Tibial nerve (tissue), 4 donors: Measurements from ENCODE around the gene PCGF5.
"Not testable (repeated sequence)": the region's sequence is repeated elsewhere in the genome, so short reads cannot be mapped to it uniquely, and the experiment has no call there.

Experiments used
- EP300 ChIP-seq, 2 donors: sonication (generic); formaldehyde crosslinking; IDR thresholded peaks; one replicate each; pipeline ENCODE4 v1.6.1; 2017; ENCODE audit warnings: antibody characterized with exemption in 2 of 2, mild to moderate bottlenecking in 1 of 2
- POLR2A ChIP-seq, 2 donors: fragments of 450-650 bp; IDR thresholded peaks; one replicate each; pipeline ENCODE4 v1.6.1; 2017; ENCODE audit warnings: antibody characterized with exemption in 2 of 2, mild to moderate bottlenecking in 2 of 2, moderate library complexity in 2 of 2
- TF ChIP-seq, protein P1 (sequence below), 5 experiments: fragments of 200-600 bp in 3 of 5; fragments of 450-650 bp in 2 of 5; sonication (generic) in 3 of 5; IDR thresholded peaks; one replicate each; pipeline ENCODE4 v1.5.1; 2016 to 2019; ENCODE audit warnings: antibody characterized with exemption in 5 of 5, mild to moderate bottlenecking in 3 of 5, moderate library complexity in 2 of 5

DNA sequence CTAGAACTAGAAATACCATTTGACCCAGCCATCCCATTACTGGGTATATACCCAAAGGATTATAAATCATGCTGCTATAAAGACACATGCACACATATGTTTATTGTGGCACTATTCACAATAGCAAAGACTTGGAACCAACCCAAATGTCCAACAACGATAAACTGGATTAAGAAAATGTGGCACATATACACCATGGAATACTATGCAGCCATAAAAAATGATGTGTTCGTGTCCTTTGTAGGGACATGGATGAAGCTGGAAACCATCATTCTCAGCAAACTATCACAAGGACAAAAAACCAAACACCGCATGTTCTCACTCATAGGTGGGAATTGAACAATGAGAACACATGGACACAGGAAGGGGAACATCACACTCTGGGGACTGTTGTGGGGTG, 40.0 kb downstream of the PCGF5 start:
- not testable (repeated sequence) for TF ChIP-seq EP300, POLR2A (IDR thresholded peaks at IDR 0.05)
- TF ChIP-seq, protein P1, sequence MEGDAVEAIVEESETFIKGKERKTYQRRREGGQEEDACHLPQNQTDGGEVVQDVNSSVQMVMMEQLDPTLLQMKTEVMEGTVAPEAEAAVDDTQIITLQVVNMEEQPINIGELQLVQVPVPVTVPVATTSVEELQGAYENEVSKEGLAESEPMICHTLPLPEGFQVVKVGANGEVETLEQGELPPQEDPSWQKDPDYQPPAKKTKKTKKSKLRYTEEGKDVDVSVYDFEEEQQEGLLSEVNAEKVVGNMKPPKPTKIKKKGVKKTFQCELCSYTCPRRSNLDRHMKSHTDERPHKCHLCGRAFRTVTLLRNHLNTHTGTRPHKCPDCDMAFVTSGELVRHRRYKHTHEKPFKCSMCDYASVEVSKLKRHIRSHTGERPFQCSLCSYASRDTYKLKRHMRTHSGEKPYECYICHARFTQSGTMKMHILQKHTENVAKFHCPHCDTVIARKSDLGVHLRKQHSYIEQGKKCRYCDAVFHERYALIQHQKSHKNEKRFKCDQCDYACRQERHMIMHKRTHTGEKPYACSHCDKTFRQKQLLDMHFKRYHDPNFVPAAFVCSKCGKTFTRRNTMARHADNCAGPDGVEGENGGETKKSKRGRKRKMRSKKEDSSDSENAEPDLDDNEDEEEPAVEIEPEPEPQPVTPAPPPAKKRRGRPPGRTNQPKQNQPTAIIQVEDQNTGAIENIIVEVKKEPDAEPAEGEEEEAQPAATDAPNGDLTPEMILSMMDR (IDR thresholded peaks at IDR 0.05), result not testable (repeated sequence)
